NOMO-1 treated with DMSO at 0.1 percent for 48 hours (cell line): ENCODE results near the gene AP3S1.
A peak's percentile ranks its signal among the peaks of the same experiment; 100 is the strongest.
"Not testable (repeated sequence)": the region's sequence is repeated elsewhere in the genome, so short reads cannot be mapped to it uniquely, and the experiment has no call there.

Source experiments
- DNase-seq: peaks from one replicate; lab custom pipeline; 2025; ENCODE audit not compliant: unreplicated experiment; lab: John Stamatoyannopoulos, UW

AP3S1 gene

GRCh38 chr5:115869256-115869795 is 27.6 kb downstream of the AP3S1 start:
- DNase-seq: no peak

GRCh38 chr5:115872447-115872846 is 30.7 kb downstream of the AP3S1 start:
- no peak for DNase-seq

- DNase-seq: no peak
These were observed 31.7 kb downstream of the AP3S1 start for GRCh38 chr5:115873392-115873791.

GRCh38 chr5:115875447-115875846 is 33.7 kb downstream of the AP3S1 start:
- DNase-seq: no peak

- not testable (repeated sequence) for DNase-seq
These were observed 35.6 kb downstream of the AP3S1 start for GRCh38 chr5:115877342-115877741.

GRCh38 chr5:115882434-115882833 is 40.7 kb downstream of the AP3S1 start:
- not testable (repeated sequence) for DNase-seq

GRCh38 chr5:115884704-115885103 is 43.0 kb downstream of the AP3S1 start:
- DNase-seq: no peak

- not testable (repeated sequence) for DNase-seq
These were observed 43.5 kb downstream of the AP3S1 start for GRCh38 chr5:115885208-115885607.

GRCh38 chr5:115888027-115888426 is 46.3 kb downstream of the AP3S1 start:
- peak; percentile 42 for DNase-seq

GRCh38 chr5:115892021-115892420 is 50.3 kb downstream of the AP3S1 start:
- peak; percentile 30 for DNase-seq

GRCh38 chr5:115894342-115894741 is 52.6 kb downstream of the AP3S1 start:
- DNase-seq: no peak

GRCh38 chr5:115895821-115896220 is 54.1 kb downstream of the AP3S1 start:
- no peak for DNase-seq

GRCh38 chr5:115898656-115899055 is 56.9 kb downstream of the AP3S1 start:
- DNase-seq: no peak

GRCh38 chr5:115907177-115907576 is 65.4 kb downstream of the AP3S1 start:
- no peak for DNase-seq

GRCh38 chr5:115913623-115914400 is 72.1 kb downstream of the AP3S1 start:
- DNase-seq: not testable (repeated sequence)

GRCh38 chr5:115920171-115920725 is 78.5 kb downstream of the AP3S1 start:
- no peak for DNase-seq

GRCh38 chr5:115928578-115929407 is 87.1 kb downstream of the AP3S1 start:
- DNase-seq: not testable (repeated sequence)

GRCh38 chr5:115930171-115930570 is 88.4 kb downstream of the AP3S1 start:
- DNase-seq: not testable (repeated sequence)

- DNase-seq: no peak
These were observed 89.0 kb downstream of the AP3S1 start for GRCh38 chr5:115930630-115931337.

GRCh38 chr5:115932991-115933390 is 91.3 kb downstream of the AP3S1 start:
- no peak for DNase-seq
